GM12878 (cell line): ENCODE data around the gene HDAC8. TPM values are rescaled to one million over a fixed set of nuclear protein-coding genes. Genes with fewer than 3 reads are reported as not detected.

Experiments used
- ATAC-seq: fragments of 200-7000 bp; cut with Tn5 transposase; 3 replicates; pipeline ENCODE4 v1.9.1; 2020; ENCODE audit warnings: mild to moderate bottlenecking, moderate library complexity
- BruUV-seq: library from RNA; stranded (reverse); fragments of 400-500 nt; replicated peaks from 2 replicates; lab custom pipeline; 2021; lab: Mats Ljungman, UMichigan
- CTCF ChIA-PET: fragments of 300-600 bp; sonication (Branson Sonifier 250); formaldehyde crosslinking; extraction: SDS; loops from one replicate; lab custom pipeline; 2021; ENCODE audit warnings: inconsistent platforms; lab: Yijun Ruan, JAX
- POLR2A ChIA-PET: fragments of 350-600 bp; formaldehyde crosslinking; extraction: SDS; loops from one replicate; lab custom pipeline; 2021; ENCODE audit warnings: inconsistent platforms; lab: Charles Lee
- RAD21 ChIA-PET: fragments of 300-600 bp; sonication (Branson Sonifier 250); formaldehyde crosslinking; loops from one replicate; lab custom pipeline; 2023; ENCODE audit warnings: antibody characterized with exemption; ENCODE audit not compliant: unreplicated experiment; lab: Charles Lee
- SMC1A ChIA-PET: fragments of 300-600 bp; sonication (Branson Sonifier 250); formaldehyde crosslinking; loops from one replicate; lab custom pipeline; 2023; ENCODE audit not compliant: unreplicated experiment, uncharacterized antibody; lab: Charles Lee
- DNase-seq: peaks from one replicate; pipeline ENCODE4 v3.0.0-alpha.2; 2011; ENCODE audit warnings: low read depth, low spot score
- FAIRE-seq: peaks from 3 replicates; lab custom pipeline; 2011; peaks lifted over from hg19 to GRCh38; lab: Jason Lieb, UNC
- H2AFZ ChIP-seq: 2 replicates; pipeline ENCODE4 v1.6.0; 2011; ENCODE audit warnings: low read depth, low read length, control low read depth; ENCODE audit not compliant: control insufficient read depth
- H3K27ac ChIP-seq: 2 replicates; pipeline ENCODE4 v1.5.1; 2011; ENCODE audit warnings: control low read depth; ENCODE audit not compliant: control insufficient read depth, insufficient read depth
- H3K27me3 ChIP-seq, 2 experiments: replicated peaks in 1 of 2; 2 replicates each; pipeline versions ENCODE4 v1.6.0 to v1.6.1; 2011; ENCODE audit warnings: low read length in 1 of 2; ENCODE audit not compliant: control insufficient read depth in 2 of 2, insufficient read depth in 2 of 2
- H3K36me3 ChIP-seq, 2 experiments: 2 replicates each; pipeline ENCODE4 v1.5.1; 2011; ENCODE audit warnings: low read length in 1 of 2; ENCODE audit not compliant: control insufficient read depth in 2 of 2, insufficient read depth in 2 of 2
- H3K4me1 ChIP-seq: 2 replicates; pipeline ENCODE4 v1.6.1; 2011; ENCODE audit warnings: mild to moderate bottlenecking, low read length, moderate library complexity, mixed read lengths; ENCODE audit not compliant: control insufficient read depth, insufficient read depth
- H3K4me2 ChIP-seq: 2 replicates; pipeline ENCODE4 v1.6.0; 2011; ENCODE audit warnings: control low read depth; ENCODE audit not compliant: control insufficient read depth, insufficient read depth
- H3K4me3 ChIP-seq: fragments of 200-600 bp; sonication (generic); 2 replicates; pipeline ENCODE4 v1.5.1; 2016
- H3K79me2 ChIP-seq: 2 replicates; pipeline ENCODE4 v1.6.0; 2011; ENCODE audit warnings: low read length; ENCODE audit not compliant: control insufficient read depth, insufficient read depth
- H3K9ac ChIP-seq: 2 replicates; pipeline ENCODE4 v1.8.0; 2011; ENCODE audit warnings: low read length, control low read depth, mixed read lengths; ENCODE audit not compliant: control insufficient read depth, insufficient read depth
- H3K9me3 ChIP-seq: replicated peaks from 3 replicates; pipeline ENCODE4 v1.5.1; 2011; ENCODE audit warnings: mild to moderate bottlenecking, low read length; ENCODE audit not compliant: control insufficient read depth, insufficient read depth
- H4K20me1 ChIP-seq: 2 replicates; pipeline ENCODE4 v1.6.0; 2011; ENCODE audit not compliant: control insufficient read depth, insufficient read depth
- ATF7 ChIP-seq: fragments of 450-650 bp; IDR thresholded peaks from 2 replicates; pipeline ENCODE4 v1.6.1; 2016; ENCODE audit warnings: low read depth, mild to moderate bottlenecking
- E2F4 ChIP-seq: IDR thresholded peaks from 2 replicates; pipeline ENCODE4 v1.6.1; 2012; ENCODE audit warnings: low read depth, low read length, improper control_type of control experiment
- E2F8 ChIP-seq: fragments of 450-650 bp; IDR thresholded peaks from 2 replicates; pipeline ENCODE4 v1.6.1; 2018; ENCODE audit warnings: mild to moderate bottlenecking, low read depth, moderate library complexity; ENCODE audit not compliant: partially characterized antibody
- ELK1 ChIP-seq: IDR thresholded peaks from 2 replicates; pipeline ENCODE4 v1.6.1; 2012; ENCODE audit warnings: low read depth, low read length, improper control_type of control experiment
- EP300 ChIP-seq, 2 experiments: fragments of 150-350 bp in 1 of 2; IDR thresholded peaks; 2 replicates each; pipeline ENCODE4 v1.6.1; 2011 to 2012; ENCODE audit warnings: low read depth in 2 of 2, low read length in 2 of 2, borderline replicate concordance in 1 of 2, improper control_type of control experiment in 1 of 2, inconsistent platforms in 1 of 2; ENCODE audit not compliant: control insufficient read depth in 1 of 2
- FOS ChIP-seq: IDR thresholded peaks from 3 replicates; pipeline ENCODE4 v1.6.1; 2011; ENCODE audit warnings: borderline replicate concordance; ENCODE audit not compliant: insufficient read length; ENCODE audit errors: extremely low read depth
- IKZF1 ChIP-seq: fragments of 450-650 bp; conservative IDR thresholded peaks from 2 replicates; pipeline ENCODE4 v1.6.1; 2017; ENCODE audit warnings: antibody characterized with exemption, mild to moderate bottlenecking
- MEF2A ChIP-seq: IDR thresholded peaks from 2 replicates; pipeline ENCODE4 v1.6.1; 2011; ENCODE audit warnings: low read depth, mild to moderate bottlenecking, low read length, moderate library complexity; ENCODE audit not compliant: insufficient read depth
- MTA3 ChIP-seq: IDR thresholded peaks from 2 replicates; pipeline ENCODE4 v1.6.1; 2012; ENCODE audit warnings: low read length, inconsistent platforms, borderline replicate concordance
- MXI1 ChIP-seq: fragments of 150-350 bp; IDR thresholded peaks from 2 replicates; pipeline ENCODE4 v1.6.1; 2011; ENCODE audit warnings: low read depth, mild to moderate bottlenecking, inconsistent platforms, low read length, improper control_type of control experiment
- NR2F1 ChIP-seq: fragments of 450-650 bp; conservative IDR thresholded peaks from 2 replicates; pipeline ENCODE4 v1.6.1; 2017; ENCODE audit warnings: mild to moderate bottlenecking
- RBBP5 ChIP-seq: fragments of 200-600 bp; sonication (generic); conservative IDR thresholded peaks from 2 replicates; pipeline ENCODE4 v1.6.1; 2016
- SKIL ChIP-seq: fragments of 450-650 bp; IDR thresholded peaks from 2 replicates; pipeline ENCODE4 v1.6.1; 2017; ENCODE audit warnings: mild to moderate bottlenecking, low read depth, inconsistent platforms; ENCODE audit not compliant: poor library complexity, severe bottlenecking
- SMAD1 ChIP-seq: fragments of 450-650 bp; IDR thresholded peaks from 2 replicates; pipeline ENCODE4 v1.6.1; 2018; ENCODE audit warnings: mild to moderate bottlenecking, low read depth; ENCODE audit not compliant: partially characterized antibody
- WGBS: methylation state at CpG from one replicate; pipeline ENCODE4 v1.1.6; 2016; ENCODE audit warnings: low lambda C conversion rate; ENCODE audit not compliant: insufficient replicate concordance, insufficient coverage; ENCODE audit errors: missing lambda C conversion rate; 5-methylcytosine and 5-hydroxymethylcytosine counted together
- in situ Hi-C: fragments of 300-500 bp; cut with MboI; formaldehyde crosslinking; loops from 9 replicates; pipeline ENCODE4 v1.14.3; 2018; ENCODE audit warnings: mixed read lengths
- intact Hi-C: fragments of 100-400 bp; cut with micrococcal nuclease; formaldehyde crosslinking; loops from one replicate; pipeline ENCODE4 v1.14.2; 2022; ENCODE audit not compliant: unreplicated experiment
- polyA plus RNA-seq, 11 experiments: library from polyadenylated mRNA; depleted of rRNA in 4 of 11; unstranded in 6 of 11; stranded (reverse) in 5 of 11; fragments of >200 nt; fragmentation: Nextera tagmentation in 4 of 11; fragmentation: Illumina TruSeq in 1 of 11; extraction: Ambion mirVana in 4 of 11; extraction: Trizol in 1 of 11; gene quantifications; 1 replicate in 1 of 11; 2 replicates in 10 of 11; pipeline versions ENCODE4 v1.2.1 to v1.2.3, GENCODE V29; 2011 to 2016; ENCODE audit warnings: inconsistent platforms in 2 of 11, missing spikeins in 2 of 11, low read depth in 1 of 11
- total RNA-seq, 4 experiments: library from RNA; depleted of rRNA in 3 of 4; stranded (reverse); fragments of >200 nt in 3 of 4; fragmentation: Illumina TruSeq in 1 of 4; extraction: Trizol in 1 of 4; gene quantifications; 2 replicates each; pipeline versions ENCODE4 v1.2.1 to v1.2.3, GENCODE V29; 2013 to 2021

The HDAC8 gene
- total and polyA plus RNA-seq, 10 of the 15 experiments (the other 5 are each of a cell fraction or from before 2014, with no cell fraction given) = 18.1 to 34.7 (median 29.1) TPM

- BruUV-seq = no TSS peak
- no peak overlapping the region for H3K4me2 ChIP-seq
- DNase-seq (no peak), FAIRE-seq (no peak)
- no peak overlapping the region for H3K9ac ChIP-seq
- peaks cover 8% of the 10 kb centered on the region; the same call in 1 of the 2 replicates for H3K4me1 ChIP-seq
- H3K27me3 ChIP-seq = no peaks in the 10 kb centered on the region
- intact Hi-C loops = no loop called here
- ChIA-PET SMC1A (no interaction called here), POLR2A (no interaction called here), RAD21 (no interaction called here), CTCF (no interaction called here)
- WGBS = 40% methylated on average over 3 of the region's 3 CpGs
- no peak overlapping the region for H3K4me3 ChIP-seq
- H3K9me3 ChIP-seq = no peaks in the 10 kb centered on the region
- H3K36me3 ChIP-seq = no peaks in the 10 kb centered on the region
- H2AFZ ChIP-seq = no peak overlapping the region
- no peaks in the 10 kb centered on the region; the same call in 1 of the 2 replicates for H4K20me1 ChIP-seq
- TF ChIP-seq NR2F1 (no peak), IKZF1 (no peak), EP300 (IDR thresholded peaks at IDR 0.05; ENCODE audit: borderline replicate concordance in 1 of 2, control insufficient read depth in 1 of 2, low read depth in 2 of 2, low read length in 2 of 2) (no peak), MEF2A (no peak), SMAD1 (no peak), MXI1 (no peak), MTA3 (no peak), ATF7 (no peak), E2F4 (no peak), RBBP5 (no peak), ELK1 (no peak), SKIL (no peak), FOS (no peak), E2F8 (no peak)
- TF ChIP-seq, all 136 proteins: peak for 0
- ATAC-seq = no peak
- no peaks in the 10 kb centered on the region for H3K79me2 ChIP-seq
- in situ Hi-C loops = no loop called here
- H3K27ac ChIP-seq = no peak overlapping the region
These were observed 219.9 kb downstream of the HDAC8 start for GRCh38 chrX:72352786-72353185.
